GM12878 (cell line): ENCODE results near the gene THRAP3. TPM values are rescaled to one million over a fixed set of nuclear protein-coding genes. Genes with fewer than 3 reads are reported as not detected.
"Not testable (repeated sequence)": the region's sequence is repeated elsewhere in the genome, so short reads cannot be mapped to it uniquely, and the experiment has no call there.

Source experiments
- ATAC-seq: fragments of 200-7000 bp; cut with Tn5 transposase; 3 replicates; pipeline ENCODE4 v1.9.1; 2020; ENCODE audit warnings: mild to moderate bottlenecking, moderate library complexity
- BruUV-seq: library from RNA; stranded (reverse); fragments of 400-500 nt; replicated peaks from 2 replicates; lab custom pipeline; 2021; lab: Mats Ljungman, UMichigan
- CTCF ChIA-PET: fragments of 300-600 bp; sonication (Branson Sonifier 250); formaldehyde crosslinking; extraction: SDS; loops from one replicate; lab custom pipeline; 2021; ENCODE audit warnings: inconsistent platforms; lab: Yijun Ruan, JAX
- POLR2A ChIA-PET: fragments of 350-600 bp; formaldehyde crosslinking; extraction: SDS; loops from one replicate; lab custom pipeline; 2021; ENCODE audit warnings: inconsistent platforms; lab: Charles Lee
- RAD21 ChIA-PET: fragments of 300-600 bp; sonication (Branson Sonifier 250); formaldehyde crosslinking; loops from one replicate; lab custom pipeline; 2023; ENCODE audit warnings: antibody characterized with exemption; ENCODE audit not compliant: unreplicated experiment; lab: Charles Lee
- SMC1A ChIA-PET: fragments of 300-600 bp; sonication (Branson Sonifier 250); formaldehyde crosslinking; loops from one replicate; lab custom pipeline; 2023; ENCODE audit not compliant: unreplicated experiment, uncharacterized antibody; lab: Charles Lee
- DNase-seq: peaks from one replicate; pipeline ENCODE4 v3.0.0-alpha.2; 2011; ENCODE audit warnings: low read depth, low spot score
- FAIRE-seq: peaks from 3 replicates; lab custom pipeline; 2011; peaks lifted over from hg19 to GRCh38; lab: Jason Lieb, UNC
- H2AFZ ChIP-seq: 2 replicates; pipeline ENCODE4 v1.6.0; 2011; ENCODE audit warnings: low read depth, low read length, control low read depth; ENCODE audit not compliant: control insufficient read depth
- H3K27ac ChIP-seq: 2 replicates; pipeline ENCODE4 v1.5.1; 2011; ENCODE audit warnings: control low read depth; ENCODE audit not compliant: control insufficient read depth, insufficient read depth
- H3K27me3 ChIP-seq, 2 experiments: replicated peaks in 1 of 2; 2 replicates each; pipeline versions ENCODE4 v1.6.0 to v1.6.1; 2011; ENCODE audit warnings: low read length in 1 of 2; ENCODE audit not compliant: control insufficient read depth in 2 of 2, insufficient read depth in 2 of 2
- H3K36me3 ChIP-seq, 2 experiments: 2 replicates each; pipeline ENCODE4 v1.5.1; 2011; ENCODE audit warnings: low read length in 1 of 2; ENCODE audit not compliant: control insufficient read depth in 2 of 2, insufficient read depth in 2 of 2
- H3K4me1 ChIP-seq: 2 replicates; pipeline ENCODE4 v1.6.1; 2011; ENCODE audit warnings: mild to moderate bottlenecking, low read length, moderate library complexity, mixed read lengths; ENCODE audit not compliant: control insufficient read depth, insufficient read depth
- H3K4me2 ChIP-seq: 2 replicates; pipeline ENCODE4 v1.6.0; 2011; ENCODE audit warnings: control low read depth; ENCODE audit not compliant: control insufficient read depth, insufficient read depth
- H3K4me3 ChIP-seq: fragments of 200-600 bp; sonication (generic); 2 replicates; pipeline ENCODE4 v1.5.1; 2016
- H3K79me2 ChIP-seq: 2 replicates; pipeline ENCODE4 v1.6.0; 2011; ENCODE audit warnings: low read length; ENCODE audit not compliant: control insufficient read depth, insufficient read depth
- H3K9ac ChIP-seq: 2 replicates; pipeline ENCODE4 v1.8.0; 2011; ENCODE audit warnings: low read length, control low read depth, mixed read lengths; ENCODE audit not compliant: control insufficient read depth, insufficient read depth
- H3K9me3 ChIP-seq: replicated peaks from 3 replicates; pipeline ENCODE4 v1.5.1; 2011; ENCODE audit warnings: mild to moderate bottlenecking, low read length; ENCODE audit not compliant: control insufficient read depth, insufficient read depth
- H4K20me1 ChIP-seq: 2 replicates; pipeline ENCODE4 v1.6.0; 2011; ENCODE audit not compliant: control insufficient read depth, insufficient read depth
- CHD4 ChIP-seq: fragments of 200-600 bp; sonication (generic); IDR thresholded peaks from 2 replicates; pipeline ENCODE4 v1.6.1; 2016; ENCODE audit warnings: mild to moderate bottlenecking
- JUNB ChIP-seq: IDR thresholded peaks from 2 replicates; pipeline ENCODE4 v1.6.1; 2016; ENCODE audit warnings: antibody characterized with exemption, mild to moderate bottlenecking
- KAT2A ChIP-seq: conservative IDR thresholded peaks from 2 replicates; pipeline ENCODE4 v1.6.1; 2011; ENCODE audit warnings: low read depth, low read length; ENCODE audit not compliant: control insufficient read depth
- MEF2A ChIP-seq: IDR thresholded peaks from 2 replicates; pipeline ENCODE4 v1.6.1; 2011; ENCODE audit warnings: low read depth, mild to moderate bottlenecking, low read length, moderate library complexity; ENCODE audit not compliant: insufficient read depth
- MTA2 ChIP-seq: fragments of 450-650 bp; IDR thresholded peaks from 2 replicates; pipeline ENCODE4 v1.6.1; 2016; ENCODE audit warnings: low read depth, mild to moderate bottlenecking, moderate library complexity
- SREBF2 ChIP-seq: IDR thresholded peaks from 2 replicates; pipeline ENCODE4 v1.6.1; 2012; ENCODE audit warnings: mild to moderate bottlenecking, low read length
- WGBS: methylation state at CpG from one replicate; pipeline ENCODE4 v1.1.6; 2016; ENCODE audit warnings: low lambda C conversion rate; ENCODE audit not compliant: insufficient replicate concordance, insufficient coverage; ENCODE audit errors: missing lambda C conversion rate; 5-methylcytosine and 5-hydroxymethylcytosine counted together
- in situ Hi-C: fragments of 300-500 bp; cut with MboI; formaldehyde crosslinking; loops from 9 replicates; pipeline ENCODE4 v1.14.3; 2018; ENCODE audit warnings: mixed read lengths
- intact Hi-C: fragments of 100-400 bp; cut with micrococcal nuclease; formaldehyde crosslinking; loops from one replicate; pipeline ENCODE4 v1.14.2; 2022; ENCODE audit not compliant: unreplicated experiment
- polyA plus RNA-seq, 11 experiments: library from polyadenylated mRNA; depleted of rRNA in 4 of 11; unstranded in 6 of 11; stranded (reverse) in 5 of 11; fragments of >200 nt; fragmentation: Nextera tagmentation in 4 of 11; fragmentation: Illumina TruSeq in 1 of 11; extraction: Ambion mirVana in 4 of 11; extraction: Trizol in 1 of 11; gene quantifications; 1 replicate in 1 of 11; 2 replicates in 10 of 11; pipeline versions ENCODE4 v1.2.1 to v1.2.3, GENCODE V29; 2011 to 2016; ENCODE audit warnings: inconsistent platforms in 2 of 11, missing spikeins in 2 of 11, low read depth in 1 of 11
- total RNA-seq, 4 experiments: library from RNA; depleted of rRNA in 3 of 4; stranded (reverse); fragments of >200 nt in 3 of 4; fragmentation: Illumina TruSeq in 1 of 4; extraction: Trizol in 1 of 4; gene quantifications; 2 replicates each; pipeline versions ENCODE4 v1.2.1 to v1.2.3, GENCODE V29; 2013 to 2021

Gene THRAP3
- total and polyA plus RNA-seq, 10 of the 15 experiments (the other 5 are each of a cell fraction or from before 2014, with no cell fraction given) = 76.3 to 173 (median 136) TPM

DNA sequence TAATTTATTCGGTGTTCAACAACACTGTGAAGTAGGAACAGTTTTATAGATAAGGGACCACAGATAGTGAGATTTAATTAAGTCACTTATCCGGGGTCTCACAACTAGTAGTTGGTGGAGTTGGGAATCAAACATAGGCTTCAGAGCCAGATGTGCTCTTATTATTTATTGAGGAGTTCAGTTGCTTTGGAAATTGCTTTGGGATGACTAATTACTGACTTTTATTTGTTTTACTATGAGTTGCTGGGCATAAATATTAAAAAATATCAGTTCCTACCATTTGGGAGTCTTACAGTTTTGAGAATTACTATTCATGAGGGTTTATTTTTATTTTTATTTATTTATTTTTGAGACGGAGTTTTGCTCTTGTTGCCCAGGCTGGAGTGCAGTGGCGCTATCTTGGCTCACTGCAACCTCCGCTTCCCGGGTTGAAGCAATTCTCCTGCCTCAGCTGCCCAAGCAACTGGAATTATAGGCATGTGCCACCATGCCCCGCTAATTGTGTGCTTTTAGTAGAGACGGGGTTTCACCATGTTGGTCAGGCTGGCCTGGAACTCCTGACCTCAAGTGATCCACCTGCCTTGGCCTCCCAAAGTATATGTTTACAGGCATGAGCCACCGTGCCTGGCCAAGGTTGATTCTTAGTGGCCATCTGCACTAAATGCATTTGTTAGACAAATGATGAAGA, 27.7 kb downstream of the THRAP3 start:
- H3K27me3 ChIP-seq = no peaks in the 10 kb centered on the region
- peaks cover 4% of the 10 kb centered on the region for H4K20me1 ChIP-seq
- H3K79me2 ChIP-seq = peaks cover 78% of the 10 kb centered on the region
- H3K4me1 ChIP-seq = peaks cover 8% of the 10 kb centered on the region
- no peak overlapping the region for H2AFZ ChIP-seq
- peaks cover 0 to 3% of the 10 kb centered on the region in 2 experiments for H3K36me3 ChIP-seq
- H3K9me3 ChIP-seq = no peaks in the 10 kb centered on the region
- in situ Hi-C loops = no loop called here
- no peak for TF ChIP-seq MTA2
- TF ChIP-seq SREBF2 = no peak
- no peak for TF ChIP-seq KAT2A
- TF ChIP-seq MEF2A = no peak
- TF ChIP-seq JUNB = no peak
- TF ChIP-seq CHD4 = no peak
- TF ChIP-seq, all 136 proteins: peak for 0
- no peak for ATAC-seq
- no peak overlapping the region for H3K9ac ChIP-seq
- no peak overlapping the region for H3K4me3 ChIP-seq
- no peak for FAIRE-seq
- RAD21 ChIA-PET = no interaction called here
- H3K4me2 ChIP-seq = no peak overlapping the region
- no peak overlapping the region for H3K27ac ChIP-seq
- 79% methylated on average over 9 of the region's 9 CpGs for WGBS
- SMC1A ChIA-PET = no interaction called here
- POLR2A ChIA-PET = no interaction called here
- intact Hi-C loops = no loop called here
- no peak for DNase-seq
- BruUV-seq = no TSS peak
- CTCF ChIA-PET = no interaction called here

DNA sequence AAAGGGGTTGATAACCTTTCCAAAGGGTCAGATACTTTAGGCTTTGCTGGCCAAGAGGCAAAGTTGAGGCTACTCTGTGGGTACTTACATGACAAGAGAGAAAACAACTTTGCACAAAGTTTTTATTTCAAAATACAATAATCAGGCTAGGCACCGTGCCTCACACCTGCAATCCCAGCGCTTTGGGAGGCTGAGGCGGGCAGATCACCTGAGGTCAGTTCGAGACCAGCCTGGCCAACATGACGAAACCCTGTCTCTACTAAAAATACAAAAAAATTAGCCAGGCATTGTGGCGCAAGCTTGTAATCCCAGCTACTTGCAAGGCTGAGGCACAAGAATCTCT, 28.2 kb downstream of the THRAP3 start:
- BruUV-seq, RAD21 ChIA-PET, DNase-seq, SMC1A ChIA-PET, H3K36me3 ChIP-seq, ATAC-seq, H3K4me2 ChIP-seq, H3K9me3 ChIP-seq, H4K20me1 ChIP-seq, in situ Hi-C loops, H3K4me3 ChIP-seq, FAIRE-seq, H2AFZ ChIP-seq, H3K27me3 ChIP-seq, H3K27ac ChIP-seq, POLR2A ChIA-PET, intact Hi-C loops, CTCF ChIA-PET, H3K9ac ChIP-seq: not testable (repeated sequence)
- H3K79me2 ChIP-seq = peaks cover 79% of the 10 kb centered on the region
- H3K4me1 ChIP-seq = peaks cover 14% of the 10 kb centered on the region
- 96% methylated on average over 6 of the region's 6 CpGs for WGBS
